H1 (cell line): ENCODE results near the gene TMEM40. TPM values are rescaled to one million over a fixed set of nuclear protein-coding genes. Genes with fewer than 3 reads are reported as not detected.
"Not testable (repeated sequence)": the region's sequence is repeated elsewhere in the genome, so short reads cannot be mapped to it uniquely, and the experiment has no call there.

Source experiments
- CTCF ChIA-PET: fragments of 300-600 bp; sonication (Branson Sonifier 250); formaldehyde crosslinking; loops from one replicate; lab custom pipeline; 2021; ENCODE audit not compliant: partially characterized antibody; lab: Charles Lee
- POLR2A ChIA-PET: fragments of 300-600 bp; sonication (Branson Sonifier 250); formaldehyde crosslinking; loops from one replicate; lab custom pipeline; 2021; ENCODE audit warnings: inconsistent platforms; ENCODE audit not compliant: partially characterized antibody; lab: Charles Lee
- DNase-seq, 2 experiments: peaks; one replicate each; pipeline versions ENCODE4 v3.0.0 to v3.0.0-alpha.2; 2010 to 2022; ENCODE audit warnings: low spot score in 2 of 2, low read depth in 1 of 2, mixed read lengths in 1 of 2
- FAIRE-seq: peaks from 2 replicates; lab custom pipeline; 2011; peaks lifted over from hg19 to GRCh38; lab: Jason Lieb, UNC
- H2AFZ ChIP-seq: 2 replicates; pipeline ENCODE4 v1.8.1; 2012; ENCODE audit warnings: low read length, inconsistent platforms
- H2AK5ac ChIP-seq: 2 replicates; pipeline ENCODE4 v1.6.1; 2013; ENCODE audit warnings: low read depth, low read length
- H2BK120ac ChIP-seq: replicated peaks from 2 replicates; pipeline ENCODE3; 2013; ENCODE audit warnings: low read depth, low read length, inconsistent platforms
- H2BK12ac ChIP-seq: 2 replicates; pipeline ENCODE4 v1.6.1; 2013; ENCODE audit warnings: low read depth, low read length
- H2BK15ac ChIP-seq: 2 replicates; pipeline ENCODE4 v1.6.1; 2013; ENCODE audit warnings: low read length
- H2BK20ac ChIP-seq: 2 replicates; pipeline ENCODE4 v1.6.1; 2013; ENCODE audit warnings: low read length
- H2BK5ac ChIP-seq: 2 replicates; pipeline ENCODE4 v1.6.1; 2013; ENCODE audit warnings: low read depth, low read length
- H3K14ac ChIP-seq: 2 replicates; pipeline ENCODE4 v1.6.1; 2013; ENCODE audit warnings: inconsistent platforms; ENCODE audit not compliant: insufficient read length
- H3K18ac ChIP-seq: 2 replicates; pipeline ENCODE4 v1.6.1; 2013; ENCODE audit warnings: low read length; ENCODE audit errors: extremely low read depth
- H3K23ac ChIP-seq: 2 replicates; pipeline ENCODE4 v1.6.1; 2013; ENCODE audit warnings: inconsistent platforms; ENCODE audit not compliant: insufficient read length
- H3K23me2 ChIP-seq: 2 replicates; pipeline ENCODE4 v1.6.1; 2013; ENCODE audit warnings: low read depth, low read length
- H3K27ac ChIP-seq: 2 replicates; pipeline ENCODE4 v1.6.1; 2011; ENCODE audit warnings: low read depth, low read length, inconsistent platforms
- H3K27me3 ChIP-seq, 4 experiments: replicated peaks in 1 of 4; 1 replicate in 1 of 4; 2 replicates in 3 of 4; pipeline versions ENCODE4 v1.6.1 to v1.8.1; 2011 to 2013; ENCODE audit warnings: low read length in 3 of 4, mild to moderate bottlenecking in 3 of 4, inconsistent platforms in 2 of 4, mixed read lengths in 2 of 4, moderate library complexity in 1 of 4; ENCODE audit not compliant: control insufficient read depth in 3 of 4, insufficient read depth in 3 of 4; ENCODE audit errors: extremely low read depth in 1 of 4
- H3K36me3 ChIP-seq, 4 experiments: 2 replicates each; pipeline versions ENCODE4 v1.6.1 to v1.8.1; 2011 to 2013; ENCODE audit warnings: mild to moderate bottlenecking in 4 of 4, low read length in 3 of 4, moderate library complexity in 2 of 4, control low read depth in 1 of 4, inconsistent platforms in 1 of 4; ENCODE audit not compliant: insufficient read depth in 4 of 4, control insufficient read depth in 2 of 4
- H3K4ac ChIP-seq: replicated peaks from 2 replicates; pipeline ENCODE3; 2013; ENCODE audit warnings: low read length, low read depth, mixed read lengths, inconsistent platforms; ENCODE audit not compliant: insufficient read length
- H3K4me1 ChIP-seq, 4 experiments: replicated peaks in 1 of 4; 1 replicate in 1 of 4; 2 replicates in 3 of 4; pipeline versions ENCODE4 v1.6.1 to v1.8.1; 2011 to 2013; ENCODE audit warnings: low read length in 3 of 4, inconsistent platforms in 2 of 4, mixed read lengths in 1 of 4; ENCODE audit not compliant: insufficient read depth in 4 of 4, control insufficient read depth in 3 of 4
- H3K4me2 ChIP-seq, 2 experiments: 2 replicates each; pipeline versions ENCODE4 v1.6.1 to v1.8.1; 2011 to 2013; ENCODE audit warnings: low read depth in 2 of 2, low read length in 2 of 2, control low read depth in 1 of 2, inconsistent platforms in 1 of 2, mild to moderate bottlenecking in 1 of 2; ENCODE audit not compliant: insufficient read depth in 1 of 2
- H3K4me3 ChIP-seq, 4 experiments: fragments of 200-600, 300-600 bp in 1 of 4; sonication (generic), shearing (Covaris generic), sonication (Bioruptor Twin) in 1 of 4; 2 replicates each; pipeline versions ENCODE4 v1.5.1 to v1.8.1; 2011 to 2016; ENCODE audit warnings: low read length in 4 of 4, low read depth in 3 of 4, control low read depth in 2 of 4, inconsistent platforms in 2 of 4, mild to moderate bottlenecking in 2 of 4, mixed read lengths in 1 of 4, moderate library complexity in 1 of 4; ENCODE audit not compliant: insufficient read depth in 2 of 4; ENCODE audit errors: extremely low read depth in 1 of 4
- H3K56ac ChIP-seq: replicated peaks from 2 replicates; pipeline ENCODE3; 2013; ENCODE audit warnings: low read depth, mild to moderate bottlenecking, mixed read lengths, low read length, inconsistent platforms; ENCODE audit not compliant: insufficient read length
- H3K79me1 ChIP-seq: 2 replicates; pipeline ENCODE4 v1.6.1; 2013; ENCODE audit warnings: low read depth, low read length, control low read depth
- H3K79me2 ChIP-seq, 2 experiments: 2 replicates each; pipeline versions ENCODE4 v1.6.1 to v1.8.1; 2012 to 2013; ENCODE audit warnings: low read length in 2 of 2, mild to moderate bottlenecking in 2 of 2, inconsistent platforms in 1 of 2; ENCODE audit not compliant: insufficient read depth in 2 of 2, control insufficient read depth in 1 of 2
- H3K9ac ChIP-seq, 4 experiments: replicated peaks in 1 of 4; 1 replicate in 1 of 4; 2 replicates in 3 of 4; pipeline versions ENCODE4 v1.6.1 to v1.8.1; 2011 to 2013; ENCODE audit warnings: low read depth in 3 of 4, low read length in 3 of 4, control low read depth in 2 of 4, mild to moderate bottlenecking in 2 of 4, moderate library complexity in 2 of 4, inconsistent platforms in 1 of 4; ENCODE audit errors: extremely low read depth in 1 of 4
- H3K9me3 ChIP-seq, 2 experiments: 2 replicates each; pipeline versions ENCODE4 v1.6.1 to v1.8.1; 2012 to 2013; ENCODE audit warnings: mild to moderate bottlenecking in 2 of 2, moderate library complexity in 2 of 2, control low read depth in 1 of 2, inconsistent platforms in 1 of 2, low read depth in 1 of 2, low read length in 1 of 2, mixed read lengths in 1 of 2; ENCODE audit not compliant: insufficient read depth in 2 of 2
- H4K20me1 ChIP-seq, 2 experiments: replicated peaks in 1 of 2; 2 replicates each; pipeline versions ENCODE3 to v1.8.1; 2011 to 2013; ENCODE audit warnings: inconsistent platforms in 2 of 2, low read length in 2 of 2, mild to moderate bottlenecking in 1 of 2; ENCODE audit not compliant: insufficient read depth in 2 of 2, control insufficient read depth in 1 of 2
- H4K5ac ChIP-seq: 2 replicates; pipeline ENCODE4 v1.6.1; 2013; ENCODE audit warnings: low read length, low read depth, mixed read lengths, inconsistent platforms; ENCODE audit not compliant: insufficient read length
- H4K8ac ChIP-seq: 2 replicates; pipeline ENCODE4 v1.8.0; 2013; ENCODE audit warnings: mild to moderate bottlenecking, moderate library complexity, low read length, inconsistent platforms; ENCODE audit not compliant: insufficient read depth; ENCODE audit errors: extremely low read depth
- H4K91ac ChIP-seq: replicated peaks from 2 replicates; pipeline ENCODE3; 2013; ENCODE audit warnings: low read length, mixed read lengths, inconsistent platforms; ENCODE audit not compliant: insufficient read length
- WGBS, 2 experiments: shearing (Covaris generic) in 1 of 2; methylation state at CpG; one replicate each; pipeline versions ENCODE4 v1.1.6 to v1.1.7; 2013 to 2015; ENCODE audit warnings: low lambda C conversion rate in 2 of 2, mixed read lengths in 2 of 2, inconsistent platforms in 1 of 2, low coverage in 1 of 2, missing lambda C conversion rate in 1 of 2; ENCODE audit not compliant: insufficient replicate concordance in 2 of 2, insufficient coverage in 1 of 2, insufficient read length in 1 of 2; ENCODE audit errors: extremely low coverage in 1 of 2, missing lambda C conversion rate in 1 of 2; 5-methylcytosine and 5-hydroxymethylcytosine counted together
- polyA plus RNA-seq, 7 experiments: library from polyadenylated mRNA; depleted of rRNA in 3 of 7; stranded (reverse) in 5 of 7; unstranded in 2 of 7; fragments of >200 nt in 5 of 7; fragments of 200-250 nt in 2 of 7; gene quantifications; 1 replicate in 5 of 7; 2 replicates in 1 of 7; 4 replicates in 1 of 7; pipeline versions ENCODE4 v1.2.1 to v1.2.3, GENCODE V29; 2011 to 2013; ENCODE audit warnings: missing spikeins in 2 of 7, mixed read lengths in 2 of 7
- total RNA-seq: library from RNA; stranded (reverse); fragmentation: NEBNext Ultra II Directional; extraction: Animal tissue kit (Norgen Biotek cat#: 25700); gene quantifications from 2 replicates; pipeline ENCODE4 v1.2.1, GENCODE V29; 2021

Gene TMEM40
- total and polyA plus RNA-seq, 2 of the 8 experiments (the other 6 are each of a cell fraction or from before 2014, with no cell fraction given): 0.18 TPM; not detected in 1

DNA sequence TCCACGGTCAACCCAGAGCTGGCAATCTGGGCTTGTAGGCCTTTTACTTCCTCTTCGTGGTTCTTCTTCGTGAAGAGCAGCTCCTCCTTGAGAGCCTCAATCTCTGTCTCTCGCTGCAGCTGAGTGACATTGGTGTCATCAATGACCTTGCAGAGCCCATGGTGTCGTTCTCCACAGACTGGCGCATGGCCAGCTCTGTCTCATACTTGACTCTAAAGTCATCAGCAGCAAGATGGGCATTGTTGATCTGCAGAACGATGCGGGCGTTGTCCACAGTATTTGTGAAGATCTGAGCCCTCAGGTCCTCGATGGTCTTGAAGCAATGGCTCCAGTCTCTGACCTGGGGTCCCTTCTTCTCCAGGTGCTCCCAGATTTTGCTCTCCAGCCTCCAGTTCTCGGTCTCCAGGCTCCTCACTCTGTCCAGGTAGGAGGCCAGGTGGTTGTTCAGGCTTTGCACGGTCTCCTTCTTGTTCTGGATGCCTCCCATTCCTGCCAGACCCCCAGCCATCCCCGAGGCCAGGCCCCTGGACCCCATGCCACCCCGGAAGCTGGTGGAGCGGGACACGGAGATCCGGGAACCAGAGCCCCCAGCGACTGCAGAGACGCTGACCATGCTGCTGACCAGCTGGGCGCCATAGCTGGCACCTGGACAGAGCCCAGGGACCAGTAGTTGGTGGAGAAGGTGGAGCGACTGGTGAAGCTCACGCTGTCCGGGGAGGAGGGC is 29.1 kb upstream of the TMEM40 start:
- H3K79me1 ChIP-seq, DNase-seq, H3K36me3 ChIP-seq, FAIRE-seq, H3K18ac ChIP-seq, H2AK5ac ChIP-seq, H2BK20ac ChIP-seq, H3K14ac ChIP-seq, H3K79me2 ChIP-seq, H3K9ac ChIP-seq, H4K20me1 ChIP-seq, H3K4me2 ChIP-seq, H3K9me3 ChIP-seq, H3K4me1 ChIP-seq, H4K5ac ChIP-seq, H2BK15ac ChIP-seq, H2BK5ac ChIP-seq, H3K27ac ChIP-seq, H2BK12ac ChIP-seq, H2AFZ ChIP-seq, H4K8ac ChIP-seq, H3K23ac ChIP-seq, H3K23me2 ChIP-seq, H2BK120ac ChIP-seq, H4K91ac ChIP-seq, H3K4me3 ChIP-seq, H3K4ac ChIP-seq, H3K27me3 ChIP-seq, H3K56ac ChIP-seq: not testable (repeated sequence)
- 91% methylated on average over 22 of the region's 23 CpGs; no CpG with 5 or more reads in 1 of the 2 experiments for WGBS, 2 experiments
- POLR2A ChIA-PET: interaction anchor here (1.0 to 2.9 kb wide), 7 partner anchors 9 to 53 kb away, joined by 3 to 10 read pairs (median 5); partner anchors contain the start of genes CAND2 and RPL32
- CTCF ChIA-PET: interaction anchor here (0.8 to 5.3 kb wide), 31 partner anchors 10 to 210 kb away, joined by 3 to 54 read pairs (median 5); partner anchors contain the start of genes CAND2, RPL32 and TMEM40
